ENCODE measurements around the gene PIK3AP1. TPM values are rescaled to one million over a fixed set of nuclear protein-coding genes. Genes with fewer than 3 reads are reported as not detected.
"Not testable (repeated sequence)": the region's sequence is repeated elsewhere in the genome, so short reads cannot be mapped to it uniquely, and the experiment has no call there.

PIK3AP1 gene
- total RNA-seq, 3 donors from 2014 or later = 3.2 to 6.9 (median 5.7) TPM

DNA sequence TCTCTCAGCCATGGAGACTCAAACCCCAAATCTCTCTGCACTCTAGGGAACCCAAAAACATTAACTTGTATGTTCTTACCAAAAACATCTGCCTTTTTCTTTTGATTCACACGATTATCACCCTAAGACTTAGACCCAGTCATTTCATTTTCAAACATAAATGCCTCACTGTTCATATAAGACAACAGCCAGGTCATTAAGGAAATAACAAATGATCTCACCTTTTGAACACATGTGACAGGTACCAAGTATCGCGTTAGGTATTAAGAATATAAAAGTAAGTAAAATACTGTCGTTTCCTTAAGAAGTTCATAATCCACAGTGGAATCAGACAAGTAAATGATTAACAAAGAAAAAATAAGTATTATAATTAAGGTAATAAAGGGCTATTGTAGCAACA, 142.3 kb downstream of the PIK3AP1 start:
- Mint-ChIP-seq H3K4me3 (no peak overlapping the region), H3K9me3 (peaks cover 4% of the 10 kb centered on the region), H3K27me3 (ENCODE audit: low read depth) (no peaks in the 10 kb centered on the region), H3K4me1 (ENCODE audit: low read depth) (peaks cover 71% of the 10 kb centered on the region), H3K36me3 (ENCODE audit: insufficient read depth) (peaks cover 24% of the 10 kb centered on the region)
- ATAC-seq (no peak), DNase-seq (no peak)

DNA sequence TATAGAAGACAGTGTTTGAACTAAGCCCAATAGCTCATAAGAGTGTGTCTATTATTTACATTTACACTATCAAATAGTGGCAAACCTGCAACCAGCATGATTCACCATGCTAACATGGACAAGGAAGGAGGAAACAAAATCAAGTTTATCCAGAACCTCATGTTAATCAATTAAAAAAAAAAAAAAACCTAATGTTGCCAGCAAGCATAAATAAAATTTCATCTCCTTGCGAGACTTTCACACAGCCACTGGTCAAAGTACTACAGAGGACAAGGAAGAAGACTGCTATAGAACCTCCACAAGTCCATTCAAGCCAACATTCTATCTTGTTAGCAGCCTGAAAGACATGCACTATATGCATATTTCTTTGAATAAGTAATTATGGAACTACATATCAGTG, 143.2 kb downstream of the PIK3AP1 start:
- ATAC-seq (no peak), DNase-seq (no peak)
- Mint-ChIP-seq H3K9me3 (peaks cover 4% of the 10 kb centered on the region), H3K4me1 (ENCODE audit: low read depth) (peaks cover 65% of the 10 kb centered on the region), H3K27me3 (ENCODE audit: low read depth) (no peaks in the 10 kb centered on the region), H3K36me3 (ENCODE audit: insufficient read depth) (peaks cover 30% of the 10 kb centered on the region), H3K4me3 (no peak overlapping the region)

DNA sequence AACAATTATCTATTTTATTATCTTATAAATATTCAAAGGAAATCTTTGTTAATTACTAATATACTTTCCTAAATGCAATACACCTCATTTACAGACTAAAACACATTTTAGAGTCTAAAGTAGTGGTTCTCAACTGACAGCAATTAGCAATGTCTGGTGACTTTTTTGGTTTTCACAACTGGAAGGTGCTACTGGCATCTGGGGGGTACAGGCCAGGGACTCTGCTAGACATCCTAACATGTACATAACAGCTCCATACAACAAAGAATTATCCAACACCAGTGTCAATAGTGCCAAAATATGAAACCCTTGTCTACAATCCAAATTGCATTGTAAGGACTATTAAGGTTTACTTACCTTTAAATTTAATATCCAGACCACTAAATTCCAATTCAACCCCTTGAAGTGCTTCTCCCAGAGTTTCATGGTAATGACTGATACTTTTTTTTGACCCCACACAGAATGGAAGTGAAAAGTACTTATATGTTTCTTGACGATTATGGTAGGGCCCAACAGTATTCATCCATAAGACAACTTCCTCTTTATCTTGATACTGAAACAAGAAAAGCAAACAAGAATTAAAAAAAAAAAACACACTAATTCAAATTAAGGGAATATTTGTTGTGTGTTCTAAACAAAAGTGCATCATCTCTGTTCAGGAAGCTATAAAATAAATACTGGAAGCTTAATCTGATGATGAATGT, 143.9 kb downstream of the PIK3AP1 start:
- peaks cover 35% of the 10 kb centered on the region for H3K36me3 Mint-ChIP-seq (ENCODE audit: insufficient read depth)
- H3K9me3 Mint-ChIP-seq = peaks cover 4% of the 10 kb centered on the region
- ATAC-seq (no peak), DNase-seq (no peak)
- H3K4me3 Mint-ChIP-seq = no peak overlapping the region
- no peaks in the 10 kb centered on the region for H3K27me3 Mint-ChIP-seq (ENCODE audit: low read depth)
- H3K4me1 Mint-ChIP-seq (ENCODE audit: low read depth) = peaks cover 65% of the 10 kb centered on the region

DNA sequence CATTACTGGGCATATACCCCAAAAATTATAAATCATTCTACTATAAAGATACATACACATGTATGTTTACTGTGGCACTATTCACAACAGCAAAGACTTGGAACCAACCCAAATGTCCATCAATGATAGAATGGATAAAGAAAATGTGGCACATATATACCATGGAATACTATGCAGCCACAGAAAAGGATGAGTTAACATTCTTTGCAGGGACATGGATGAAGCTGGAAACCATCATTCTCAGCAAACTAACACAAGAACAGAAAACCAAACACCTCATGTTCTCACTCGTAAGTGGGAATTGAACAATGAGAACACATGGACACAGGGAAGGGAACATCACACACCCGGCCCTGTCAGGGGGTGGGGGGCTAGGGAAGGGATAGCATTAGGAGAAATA, 145.8 kb downstream of the PIK3AP1 start:
- H3K27me3 Mint-ChIP-seq (ENCODE audit: low read depth); H3K4me3 Mint-ChIP-seq; ATAC-seq; H3K9me3 Mint-ChIP-seq; DNase-seq: not testable (repeated sequence)
- peaks cover 31% of the 10 kb centered on the region for H3K36me3 Mint-ChIP-seq (ENCODE audit: insufficient read depth)
- H3K4me1 Mint-ChIP-seq (ENCODE audit: low read depth) = peaks cover 60% of the 10 kb centered on the region

DNA sequence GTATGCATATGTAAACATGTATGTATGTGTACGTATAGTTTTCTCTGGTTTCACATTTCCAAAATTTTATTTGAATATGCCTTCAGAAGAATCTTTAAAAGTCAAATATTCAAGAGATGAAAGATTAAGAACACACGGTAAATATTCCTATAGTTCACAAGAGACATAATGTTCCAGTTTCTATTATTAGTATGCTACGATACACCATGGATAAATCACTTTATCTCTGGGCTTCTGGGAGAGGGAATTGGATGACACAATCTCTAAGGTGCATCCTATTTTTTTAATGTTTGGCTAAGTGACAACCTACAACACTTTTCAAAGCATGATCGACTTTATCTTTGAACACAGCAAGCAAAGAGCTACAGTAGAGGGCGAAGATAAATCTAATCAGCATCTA, 147.3 kb downstream of the PIK3AP1 start:
- Mint-ChIP-seq H3K9me3 (no peaks in the 10 kb centered on the region), H3K4me3 (no peak overlapping the region), H3K27me3 (ENCODE audit: low read depth) (no peaks in the 10 kb centered on the region), H3K4me1 (ENCODE audit: low read depth) (peaks cover 62% of the 10 kb centered on the region), H3K36me3 (ENCODE audit: insufficient read depth) (peaks cover 29% of the 10 kb centered on the region)
- DNase-seq (no peak), ATAC-seq (no peak)

DNA sequence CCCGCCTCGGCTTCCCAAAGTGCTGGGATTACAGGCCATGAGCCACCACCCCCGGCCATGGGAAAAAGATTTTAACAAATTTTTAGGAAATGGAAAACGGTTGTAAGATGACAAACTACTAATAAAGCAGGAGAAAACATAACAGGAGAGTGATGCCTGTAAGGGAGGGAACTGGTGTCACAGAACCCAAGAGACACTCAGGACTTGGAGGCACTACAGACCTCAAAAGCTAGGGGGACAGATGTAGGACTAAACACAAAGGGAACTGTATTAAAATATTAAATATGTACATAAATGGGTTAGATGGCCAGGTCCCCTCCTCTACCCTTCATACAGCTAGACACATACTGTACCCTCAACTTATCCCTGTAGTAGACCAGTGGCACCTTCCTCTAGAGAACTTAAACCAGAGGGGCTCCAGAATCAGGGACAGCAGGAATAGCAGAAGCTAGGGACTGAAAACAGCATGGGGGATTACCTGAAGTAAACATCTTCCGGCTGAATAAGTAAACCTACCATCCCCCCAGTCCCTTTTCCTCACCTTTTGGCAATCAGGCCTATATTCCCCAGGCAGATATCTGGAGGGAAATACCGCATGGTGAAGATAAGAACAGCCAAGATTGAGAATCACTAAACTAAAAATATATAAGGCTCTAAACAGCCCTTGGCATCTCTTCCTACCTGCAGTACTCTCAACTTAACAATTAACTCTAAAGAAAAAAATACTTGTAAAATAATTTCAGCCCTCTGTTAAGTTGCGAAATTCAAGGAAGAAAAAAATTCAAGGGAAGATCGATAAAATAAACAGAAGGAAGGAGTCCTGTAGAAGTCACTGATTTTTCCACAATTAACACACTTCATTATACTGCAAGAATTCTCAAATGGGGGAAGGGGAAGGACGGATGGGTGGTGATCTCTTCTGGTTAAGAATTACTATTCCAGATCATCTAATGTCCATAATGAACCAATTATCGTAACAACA, 149.0 kb downstream of the PIK3AP1 start:
- Mint-ChIP-seq H3K27me3 (ENCODE audit: low read depth) (no peaks in the 10 kb centered on the region), H3K36me3 (ENCODE audit: insufficient read depth) (peaks cover 43% of the 10 kb centered on the region), H3K4me1 (ENCODE audit: low read depth) (peaks cover 64% of the 10 kb centered on the region), H3K9me3 (no peaks in the 10 kb centered on the region), H3K4me3 (no peak overlapping the region)
- no peak for ATAC-seq
- DNase-seq = no peak

DNA sequence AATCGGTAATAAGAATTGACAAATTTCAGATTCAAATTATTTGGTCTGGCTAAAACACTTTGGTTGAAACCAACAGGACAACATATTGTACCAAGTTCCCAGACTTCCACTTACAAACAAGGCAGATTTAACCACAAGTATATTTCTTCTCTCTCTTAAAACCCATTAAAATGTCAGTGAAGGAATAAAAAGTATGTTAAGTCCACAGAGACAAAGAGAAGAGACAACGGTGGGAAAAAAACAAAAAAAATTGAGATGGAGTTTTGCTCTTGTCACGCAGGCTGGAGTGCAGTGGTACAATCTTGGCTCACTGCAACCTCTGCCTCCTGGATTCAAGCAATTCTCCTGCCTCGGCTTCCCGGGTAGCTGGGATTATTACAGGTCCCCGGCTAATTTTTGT, 149.8 kb downstream of the PIK3AP1 start:
- DNase-seq = no peak
- ATAC-seq = no peak
- Mint-ChIP-seq H3K4me1 (ENCODE audit: low read depth) (peaks cover 69% of the 10 kb centered on the region), H3K27me3 (ENCODE audit: low read depth) (no peaks in the 10 kb centered on the region), H3K4me3 (no peak overlapping the region), H3K36me3 (ENCODE audit: insufficient read depth) (peaks cover 46% of the 10 kb centered on the region), H3K9me3 (no peaks in the 10 kb centered on the region)

DNA sequence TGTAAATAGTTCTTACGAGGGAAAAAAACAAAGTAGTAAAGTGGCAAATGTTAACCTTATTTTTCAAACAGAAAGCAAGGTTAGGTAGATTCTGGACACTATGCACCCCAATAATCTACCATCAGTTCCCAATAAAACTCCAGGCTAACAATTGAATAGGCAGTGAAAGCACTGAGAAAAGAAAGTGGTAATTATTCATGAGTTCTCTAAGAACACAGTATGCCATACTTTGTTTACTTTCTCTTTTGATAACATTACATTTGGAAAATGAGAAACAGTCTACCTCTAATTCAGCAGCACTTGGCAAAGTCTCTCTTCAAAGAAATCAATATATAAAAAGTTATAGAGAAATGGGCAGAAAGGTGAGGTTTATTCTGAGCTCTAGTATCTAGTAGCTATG, 151.9 kb downstream of the PIK3AP1 start:
- Mint-ChIP-seq H3K27me3 (ENCODE audit: low read depth) (no peaks in the 10 kb centered on the region), H3K4me3 (no peak overlapping the region), H3K9me3 (no peaks in the 10 kb centered on the region), H3K36me3 (ENCODE audit: insufficient read depth) (peaks cover 37% of the 10 kb centered on the region), H3K4me1 (ENCODE audit: low read depth) (peaks cover 58% of the 10 kb centered on the region)
- ATAC-seq (no peak), DNase-seq (no peak)

DNA sequence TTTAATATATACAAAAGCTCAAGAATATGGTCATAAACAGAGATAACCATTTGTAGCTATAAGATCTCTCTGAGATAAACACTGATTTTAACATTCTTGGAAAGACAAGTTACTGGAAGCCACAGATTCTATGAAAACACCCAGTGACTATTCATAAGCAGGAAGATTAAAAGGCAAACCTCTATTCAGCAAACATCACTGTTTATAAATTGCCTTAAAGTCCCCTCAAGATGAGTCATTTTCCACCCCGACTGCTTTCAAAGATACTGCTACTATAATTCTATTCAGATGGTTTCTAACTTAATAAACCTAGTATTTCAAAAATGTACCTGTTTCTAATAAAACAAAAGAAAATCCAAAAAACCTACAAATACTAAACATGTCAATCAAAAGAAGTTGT, 154.5 kb downstream of the PIK3AP1 start:
- H3K9me3 Mint-ChIP-seq = no peaks in the 10 kb centered on the region
- H3K27me3 Mint-ChIP-seq (ENCODE audit: low read depth) = no peaks in the 10 kb centered on the region
- H3K4me3 Mint-ChIP-seq = no peak overlapping the region
- H3K4me1 Mint-ChIP-seq (ENCODE audit: low read depth) = peaks cover 41% of the 10 kb centered on the region
- peak; percentile 65 to 77 for ATAC-seq
- DNase-seq = no peak
- peaks cover 38% of the 10 kb centered on the region for H3K36me3 Mint-ChIP-seq (ENCODE audit: insufficient read depth)

DNA sequence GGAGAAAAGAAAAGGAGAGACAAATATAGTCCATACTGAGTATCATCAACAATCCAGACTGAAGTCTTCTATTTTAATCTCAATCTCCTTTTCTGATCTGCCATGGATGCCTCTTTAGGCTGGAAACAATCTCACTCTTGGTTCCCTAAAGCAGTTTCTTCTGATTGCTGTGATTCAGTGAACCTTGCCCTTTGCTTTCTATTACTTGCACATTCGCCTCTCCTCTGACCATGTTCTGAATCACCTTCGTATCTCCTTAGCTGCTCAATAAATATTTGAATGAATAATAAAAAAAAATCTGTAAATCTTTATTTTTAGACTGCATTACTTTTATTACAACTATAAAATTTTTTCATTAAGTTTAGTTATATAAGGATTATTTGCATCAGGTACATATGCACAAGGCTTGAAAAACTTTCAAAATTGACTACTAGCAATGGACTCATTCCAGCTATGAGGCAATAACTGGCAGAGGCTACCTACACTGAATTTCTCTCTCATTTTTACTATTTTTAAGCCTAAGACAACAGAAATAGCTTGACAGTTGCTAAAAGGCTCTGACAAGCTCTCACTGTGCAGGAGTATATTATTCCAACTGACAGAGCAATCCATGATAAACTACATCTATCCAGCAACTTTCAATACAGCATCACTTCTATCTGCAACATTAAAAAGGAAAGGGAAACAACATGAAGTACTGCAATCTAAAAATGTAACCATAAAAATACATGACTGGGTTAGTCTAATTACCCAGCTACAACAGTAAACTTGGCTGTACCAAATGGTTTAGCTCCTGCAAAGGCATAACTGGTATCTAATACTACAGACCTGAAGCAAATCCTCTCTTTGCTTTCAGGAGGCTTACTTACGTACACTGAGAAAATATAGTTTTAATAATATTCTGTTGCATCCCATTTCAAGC, 159.1 kb downstream of the PIK3AP1 start:
- no peak for ATAC-seq
- peaks cover 41% of the 10 kb centered on the region for H3K36me3 Mint-ChIP-seq (ENCODE audit: insufficient read depth)
- no peaks in the 10 kb centered on the region for H3K27me3 Mint-ChIP-seq (ENCODE audit: low read depth)
- H3K9me3 Mint-ChIP-seq = no peaks in the 10 kb centered on the region
- peaks cover 7% of the 10 kb centered on the region for H3K4me1 Mint-ChIP-seq (ENCODE audit: low read depth)
- no peak overlapping the region for H3K4me3 Mint-ChIP-seq
- no peak for DNase-seq

DNA sequence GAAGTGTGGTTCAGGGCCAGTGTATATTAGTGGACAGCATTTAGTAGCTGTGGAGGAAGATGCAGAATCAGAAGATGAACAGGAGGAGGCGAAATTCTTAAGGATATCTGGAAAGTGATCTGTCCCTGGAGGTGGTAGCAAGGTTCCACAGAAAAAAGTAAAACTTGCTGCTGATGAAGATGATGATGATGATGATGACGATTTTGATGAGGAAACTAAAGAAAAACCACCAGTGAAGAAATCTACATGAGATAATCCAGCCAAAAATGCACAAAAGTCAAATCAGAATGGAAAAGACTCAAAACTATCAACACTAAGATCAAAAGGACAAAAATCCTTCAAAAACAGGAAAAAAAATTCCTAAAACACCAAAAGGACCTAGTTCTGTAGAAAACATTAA, 159.8 kb downstream of the PIK3AP1 start:
- Mint-ChIP-seq H3K4me3 (no peak overlapping the region), H3K9me3 (no peaks in the 10 kb centered on the region), H3K27me3 (ENCODE audit: low read depth) (no peaks in the 10 kb centered on the region), H3K4me1 (ENCODE audit: low read depth) (peaks cover 2% of the 10 kb centered on the region), H3K36me3 (ENCODE audit: insufficient read depth) (peaks cover 38% of the 10 kb centered on the region)
- ATAC-seq (no peak), DNase-seq (no peak)

DNA sequence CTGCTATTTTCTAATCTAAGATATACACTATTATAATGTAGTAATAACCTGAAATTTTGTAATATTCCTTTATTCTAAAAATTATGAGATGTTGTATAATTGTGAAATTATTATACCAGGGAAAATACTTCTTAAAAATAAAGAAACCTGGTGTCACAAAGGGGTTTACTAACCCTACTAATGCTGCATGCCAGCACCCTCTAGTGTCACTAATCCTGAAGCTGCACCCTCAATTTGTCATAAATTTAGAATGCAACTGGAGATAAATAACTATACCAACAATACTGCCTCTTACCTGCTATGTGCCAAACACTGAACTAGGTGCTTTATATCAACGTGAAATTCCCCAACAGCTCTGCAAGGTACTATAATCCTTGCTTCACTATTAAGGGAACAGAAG, 164.3 kb downstream of the PIK3AP1 start:
- H3K27me3 Mint-ChIP-seq (ENCODE audit: low read depth) = no peaks in the 10 kb centered on the region
- no peaks in the 10 kb centered on the region for H3K9me3 Mint-ChIP-seq
- ATAC-seq (no peak), DNase-seq (no peak)
- H3K4me3 Mint-ChIP-seq = no peak overlapping the region
- no peaks in the 10 kb centered on the region for H3K4me1 Mint-ChIP-seq (ENCODE audit: low read depth)
- peaks cover 29% of the 10 kb centered on the region for H3K36me3 Mint-ChIP-seq (ENCODE audit: insufficient read depth)

DNA sequence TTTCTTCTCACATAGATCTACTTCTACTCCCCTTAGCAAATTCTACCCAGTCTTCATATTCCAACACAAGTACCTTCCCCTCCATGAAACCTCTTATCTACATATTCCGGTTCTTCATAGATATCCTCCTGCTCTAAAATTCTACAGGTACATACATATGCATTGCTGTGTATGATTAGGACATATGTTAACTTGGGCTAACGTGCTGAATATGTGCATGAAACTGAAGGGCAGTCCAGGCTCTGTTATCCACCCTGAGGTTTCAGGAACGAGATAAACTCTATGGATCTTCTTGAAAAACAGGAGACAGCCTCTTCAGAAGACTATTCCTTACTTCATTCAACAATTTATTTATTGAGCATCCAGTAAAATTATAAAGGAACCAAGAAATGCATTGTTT, 165.0 kb downstream of the PIK3AP1 start:
- Mint-ChIP-seq H3K27me3 (ENCODE audit: low read depth) (no peaks in the 10 kb centered on the region), H3K4me3 (no peak overlapping the region), H3K36me3 (ENCODE audit: insufficient read depth) (peaks cover 23% of the 10 kb centered on the region), H3K9me3 (no peaks in the 10 kb centered on the region), H3K4me1 (ENCODE audit: low read depth) (no peaks in the 10 kb centered on the region)
- ATAC-seq = no peak
- no peak for DNase-seq

DNA sequence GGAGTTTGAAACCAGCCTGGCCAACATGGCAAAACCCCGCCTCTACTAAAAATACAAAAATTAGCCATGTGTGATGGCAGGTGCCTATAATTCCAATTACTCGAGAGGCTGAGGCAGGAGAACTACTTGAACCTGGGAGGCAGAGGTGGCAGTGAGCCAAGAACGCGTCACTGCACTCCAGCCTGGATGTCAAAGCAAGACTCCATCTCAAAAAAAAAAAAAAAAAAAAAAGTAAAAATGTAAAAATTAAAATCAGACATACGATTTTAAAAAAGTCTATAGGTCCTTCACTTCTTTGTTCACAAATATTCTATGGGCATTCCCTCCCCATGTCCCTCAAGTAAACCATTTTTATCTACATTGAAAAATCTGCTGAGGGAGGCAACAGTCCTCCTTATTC, 171.7 kb downstream of the PIK3AP1 start:
- Mint-ChIP-seq H3K36me3 (ENCODE audit: insufficient read depth) (peaks cover 40% of the 10 kb centered on the region), H3K9me3 (no peaks in the 10 kb centered on the region), H3K4me3 (no peak overlapping the region), H3K4me1 (ENCODE audit: low read depth) (no peaks in the 10 kb centered on the region), H3K27me3 (ENCODE audit: low read depth) (no peaks in the 10 kb centered on the region)
- no peak for DNase-seq
- no peak for ATAC-seq

All from activated T-cell treated with anti-CD3 and anti-CD28 coated beads, Interleukin-2, amount 50 U/mL, for 4 hours (primary cell).